Renal cortex interstitium (tissue), 11 donors: ENCODE measurements around the gene CBR3. TPM values are rescaled to one million over a fixed set of nuclear protein-coding genes. Genes with fewer than 3 reads are reported as not detected.
"Not testable (repeated sequence)": the region's sequence is repeated elsewhere in the genome, so short reads cannot be mapped to it uniquely, and the experiment has no call there.

Source experiments
- DNase-seq, 11 donors: peaks; one replicate each; pipeline ENCODE4 v3.0.0-alpha.2; 2013; ENCODE audit warnings: low read depth in 9 of 11, low spot score in 4 of 11; ENCODE audit errors: extremely low read depth in 1 of 11
- polyA plus RNA-seq, 3 donors: library from polyadenylated mRNA; unstranded; fragments of 120-200 nt; gene quantifications; one replicate each; pipeline ENCODE4 v1.2.1, GENCODE V29; 2013; ENCODE audit not compliant: insufficient read length in 3 of 3

CBR3 gene
- polyA plus RNA-seq, 3 donors, result 1.2 to 2.4 (median 1.6) TPM

- not testable (repeated sequence) for DNase-seq
Measured at GRCh38 chr21:36144233-36144632, 9.4 kb downstream of the CBR3 start.

- no peak for DNase-seq
Measured at GRCh38 chr21:36145259-36145658, 10.4 kb downstream of the CBR3 start.

GRCh38 chr21:36147911-36148310 is 13.0 kb downstream of the CBR3 start:
- no peak for DNase-seq

GRCh38 chr21:36148886-36149285 is 14.0 kb downstream of the CBR3 start:
- DNase-seq, result no peak

GRCh38 chr21:36149788-36150711 is 15.2 kb downstream of the CBR3 start:
- DNase-seq, result peak in 3 of 11 donors; percentile 58 to 71 (median 60)

GRCh38 chr21:36155603-36156338 is 20.9 kb downstream of the CBR3 start:
- no peak for DNase-seq

GRCh38 chr21:36156339-36156814 is 21.5 kb downstream of the CBR3 start:
- DNase-seq, result peak; percentile 89 to 98 (median 97)

- DNase-seq, result no peak
Measured at GRCh38 chr21:36156815-36157670, 22.2 kb downstream of the CBR3 start, which contains the start of gene DOP1B. Gene DOP1B (plus strand): TSS chr21:36156824. CDS start chr21:36164734, 7,910 bp downstream.

GRCh38 chr21:36159356-36159921 is 24.6 kb downstream of the CBR3 start:
- DNase-seq, result no peak

GRCh38 chr21:36160850-36161178 is 25.9 kb downstream of the CBR3 start:
- DNase-seq, result no peak

- DNase-seq, result no peak
Measured at GRCh38 chr21:36162631-36163030, 27.8 kb downstream of the CBR3 start.

- DNase-seq, result no peak
Measured at GRCh38 chr21:36163750-36164741, 29.2 kb downstream of the CBR3 start.

GRCh38 chr21:36165356-36165755 is 30.5 kb downstream of the CBR3 start:
- DNase-seq, result no peak

- DNase-seq, result no peak
Measured at GRCh38 chr21:36166705-36167104, 31.8 kb downstream of the CBR3 start.

GRCh38 chr21:36167541-36167940 is 32.7 kb downstream of the CBR3 start:
- DNase-seq, result no peak

- no peak for DNase-seq
Measured at GRCh38 chr21:36169470-36170128, 34.7 kb downstream of the CBR3 start.

GRCh38 chr21:36170823-36171222 is 35.9 kb downstream of the CBR3 start:
- DNase-seq, result no peak
